Measurements from ENCODE around the gene PABPN1L.

Gene PABPN1L

GRCh38 chr16:88846088-88846487 lies 20.4 kb downstream of the PABPN1L start:
- no peak for DNase-seq

GRCh38 chr16:88844419-88845036 lies 21.9 kb downstream of the PABPN1L start:
- no peak for DNase-seq

GRCh38 chr16:88843256-88843655 lies 23.2 kb downstream of the PABPN1L start:
- no peak for DNase-seq

- DNase-seq: no peak
Measured at GRCh38 chr16:88842806-88843205, 23.7 kb downstream of the PABPN1L start.

- no peak for DNase-seq
Measured at GRCh38 chr16:88842308-88842756, 24.1 kb downstream of the PABPN1L start.

GRCh38 chr16:88841521-88842307 lies 24.7 kb downstream of the PABPN1L start:
- DNase-seq: no peak

- no peak for DNase-seq
Measured at GRCh38 chr16:88840600-88841215, 25.8 kb downstream of the PABPN1L start.

- no peak for DNase-seq
Measured at GRCh38 chr16:88839745-88840599, 26.5 kb downstream of the PABPN1L start.

GRCh38 chr16:88839026-88839529 lies 27.4 kb downstream of the PABPN1L start:
- no peak for DNase-seq

GRCh38 chr16:88838566-88838965 lies 27.9 kb downstream of the PABPN1L start:
- DNase-seq: no peak

GRCh38 chr16:88837806-88838205 lies 28.7 kb downstream of the PABPN1L start:
- no peak for DNase-seq

GRCh38 chr16:88836791-88837190 lies 29.7 kb downstream of the PABPN1L start:
- DNase-seq: no peak

GRCh38 chr16:88835818-88836217 lies 30.6 kb downstream of the PABPN1L start:
- no peak for DNase-seq

GRCh38 chr16:88835383-88835782 lies 31.1 kb downstream of the PABPN1L start:
- no peak for DNase-seq

- DNase-seq: no peak
Measured at GRCh38 chr16:88834670-88835069, 31.8 kb downstream of the PABPN1L start.

GRCh38 chr16:88833086-88833485 lies 33.4 kb downstream of the PABPN1L start:
- DNase-seq: no peak

GRCh38 chr16:88831838-88832237 lies 34.6 kb downstream of the PABPN1L start:
- DNase-seq: no peak

GRCh38 chr16:88830783-88831182 lies 35.7 kb downstream of the PABPN1L start:
- DNase-seq: no peak

GRCh38 chr16:88830258-88830657 lies 36.2 kb downstream of the PABPN1L start:
- DNase-seq: no peak

GRCh38 chr16:88828711-88829110 lies 37.7 kb downstream of the PABPN1L start:
- no peak for DNase-seq

- no peak for DNase-seq
Measured at GRCh38 chr16:88827727-88828126, 38.7 kb downstream of the PABPN1L start.

- no peak for DNase-seq
Measured at GRCh38 chr16:88826070-88826840, 40.2 kb downstream of the PABPN1L start.
